GM18858 (cell line): ENCODE data around the gene TRIM10.
"Not testable (repeated sequence)": the region's sequence is repeated elsewhere in the genome, so short reads cannot be mapped to it uniquely, and the experiment has no call there.

Source experiments
- ATAC-seq: cut with Tn5 transposase; IDR thresholded peaks from one replicate; pipeline ENCODE4 v1.9.1; 2021; ENCODE audit not compliant: unreplicated experiment

TRIM10 gene

DNA sequence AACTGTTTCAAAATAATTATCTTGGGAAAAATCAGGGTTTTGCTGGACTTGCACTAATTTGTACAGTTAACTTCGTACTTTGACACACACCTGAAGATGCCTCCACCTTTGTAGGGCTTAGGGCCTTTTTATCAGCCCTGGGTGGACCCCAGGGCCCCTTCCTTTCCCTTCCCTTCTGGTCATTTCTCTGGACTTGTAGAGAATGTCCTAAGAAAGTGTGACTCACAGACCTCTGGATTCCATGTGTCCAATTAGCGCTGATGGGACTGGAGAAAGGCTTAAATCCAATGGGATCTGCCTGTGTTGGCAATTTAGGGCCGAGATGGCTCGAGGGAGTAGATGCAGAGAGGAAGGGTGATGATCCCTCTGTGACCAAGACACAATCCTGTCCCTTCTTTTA lies 11.7 kb upstream of the TRIM10 start:
- ATAC-seq, result no peak

DNA sequence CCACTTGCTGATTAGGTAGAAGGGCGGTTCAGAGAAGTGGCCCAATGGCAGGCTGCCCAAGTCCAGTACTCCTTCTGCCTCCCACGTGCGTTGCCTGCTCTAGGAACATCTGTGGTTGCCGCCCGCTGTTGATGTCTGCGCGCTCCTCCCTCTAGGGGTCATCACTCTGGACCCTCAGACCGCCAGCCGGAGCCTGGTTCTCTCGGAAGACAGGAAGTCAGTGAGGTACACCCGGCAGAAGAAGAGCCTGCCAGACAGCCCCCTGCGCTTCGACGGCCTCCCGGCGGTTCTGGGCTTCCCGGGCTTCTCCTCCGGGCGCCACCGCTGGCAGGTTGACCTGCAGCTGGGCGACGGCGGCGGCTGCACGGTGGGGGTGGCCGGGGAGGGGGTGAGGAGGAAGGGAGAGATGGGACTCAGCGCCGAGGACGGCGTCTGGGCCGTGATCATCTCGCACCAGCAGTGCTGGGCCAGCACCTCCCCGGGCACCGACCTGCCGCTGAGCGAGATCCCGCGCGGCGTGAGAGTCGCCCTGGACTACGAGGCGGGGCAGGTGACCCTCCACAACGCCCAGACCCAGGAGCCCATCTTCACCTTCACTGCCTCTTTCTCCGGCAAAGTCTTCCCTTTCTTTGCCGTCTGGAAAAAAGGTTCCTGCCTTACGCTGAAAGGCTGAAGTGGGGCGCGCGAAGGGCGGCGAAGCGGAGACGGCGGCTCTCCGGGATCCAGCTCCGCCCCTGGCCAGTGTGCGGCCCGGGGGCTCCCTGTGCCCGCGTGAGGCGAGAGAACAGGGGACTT lies 10.9 kb upstream of the TRIM10 start:
- ATAC-seq, result no peak

DNA sequence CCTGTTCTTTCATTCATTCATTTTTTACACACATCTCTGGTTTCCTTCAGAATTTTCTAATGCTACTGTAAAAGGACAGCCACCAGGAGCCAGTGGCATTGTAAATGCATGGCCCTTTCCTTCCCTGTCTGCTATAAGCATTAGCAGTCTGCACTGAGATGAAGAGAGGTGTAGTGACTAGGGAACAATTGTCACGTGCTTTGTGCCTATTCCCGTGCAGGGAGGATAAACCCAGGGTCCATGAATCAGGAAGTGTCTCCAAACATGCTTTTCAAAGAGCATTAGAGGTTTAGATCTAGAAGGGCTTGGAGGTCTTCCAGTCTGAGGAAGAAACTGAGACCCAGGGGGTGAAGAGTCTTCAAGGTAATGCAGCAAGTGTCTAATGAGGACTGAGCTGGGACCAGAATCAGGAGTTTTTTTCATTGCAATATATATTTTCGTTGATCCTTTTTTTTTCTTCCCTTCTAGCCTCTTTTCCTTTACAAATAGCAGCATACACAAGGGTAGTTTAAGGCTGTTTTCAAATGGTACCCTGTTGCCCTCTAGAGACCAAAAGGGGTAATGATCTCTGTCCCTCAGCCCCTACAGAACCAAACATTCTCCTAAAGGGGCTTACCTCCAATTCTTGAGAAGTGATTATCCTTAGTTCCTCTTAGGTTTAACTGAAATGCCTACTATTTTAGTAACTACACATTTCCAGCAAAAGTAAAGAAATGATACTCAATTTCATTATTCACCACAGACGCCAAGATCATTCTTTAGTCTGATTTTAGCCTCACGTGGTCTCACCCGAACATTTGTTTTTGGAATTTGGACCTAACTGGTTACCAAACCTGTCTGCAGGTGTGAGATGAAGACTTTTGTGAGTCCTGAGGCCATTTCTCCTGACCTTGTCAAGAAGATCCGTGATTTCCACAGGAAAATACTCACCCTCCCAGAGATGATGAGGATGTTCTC lies 8.9 kb upstream of the TRIM10 start:
- ATAC-seq, result no peak

DNA sequence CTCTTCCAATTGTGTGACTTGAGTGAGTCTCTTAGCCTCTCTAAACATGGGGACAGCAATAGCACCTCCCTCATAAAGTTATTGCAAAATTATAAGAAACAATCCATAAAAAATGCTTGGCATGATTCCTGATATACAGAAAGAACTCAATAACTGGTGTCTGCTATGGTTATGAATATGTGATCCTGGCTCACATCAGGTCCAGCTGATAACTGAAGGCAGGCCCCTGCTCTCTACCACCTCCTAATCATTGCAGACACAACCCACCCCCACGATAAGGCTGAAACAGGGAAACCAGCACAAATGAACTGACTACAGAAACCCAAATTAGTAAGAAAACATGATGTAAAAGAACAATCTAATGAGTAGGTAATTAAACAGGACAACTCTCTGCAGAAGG lies 7.7 kb upstream of the TRIM10 start:
- no peak for ATAC-seq

DNA sequence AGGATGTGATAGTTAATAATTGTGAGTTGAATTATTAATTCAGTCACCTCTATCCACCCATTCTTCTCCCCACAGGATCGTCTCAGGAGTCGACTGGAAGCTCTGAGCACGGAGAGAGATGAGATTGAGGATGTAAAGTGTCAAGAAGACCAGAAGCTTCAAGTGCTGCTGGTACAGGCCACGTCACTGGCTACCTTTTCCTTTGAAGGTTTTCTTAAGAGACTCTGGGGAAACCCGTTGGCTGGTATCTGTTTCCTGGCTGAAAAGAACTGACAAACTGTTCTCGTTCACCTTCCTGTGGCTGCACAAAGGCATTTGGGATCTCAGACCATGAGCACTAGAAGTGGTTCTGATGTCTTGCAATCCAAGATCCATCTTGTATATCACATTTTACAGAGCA lies 6.1 kb upstream of the TRIM10 start:
- ATAC-seq, result no peak

DNA sequence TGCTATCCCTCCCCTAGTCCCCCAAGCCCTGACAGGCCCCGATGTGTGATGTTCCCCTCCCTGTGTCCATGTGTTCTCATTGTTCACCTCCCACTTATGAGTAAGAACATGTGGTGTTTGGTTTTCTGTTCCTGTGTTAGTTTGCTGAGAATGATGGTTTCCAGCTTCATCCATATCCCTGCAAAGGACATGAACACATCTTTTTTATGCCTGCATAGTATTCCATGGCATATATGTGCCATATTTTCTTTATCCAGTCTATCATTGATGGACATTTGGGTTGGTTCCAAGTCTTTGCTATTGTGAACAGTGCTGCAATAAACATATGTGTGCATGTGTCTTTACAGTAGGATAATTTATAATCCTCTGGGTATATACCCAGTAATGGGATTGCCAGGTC lies 4.2 kb upstream of the TRIM10 start:
- not testable (repeated sequence) for ATAC-seq

DNA sequence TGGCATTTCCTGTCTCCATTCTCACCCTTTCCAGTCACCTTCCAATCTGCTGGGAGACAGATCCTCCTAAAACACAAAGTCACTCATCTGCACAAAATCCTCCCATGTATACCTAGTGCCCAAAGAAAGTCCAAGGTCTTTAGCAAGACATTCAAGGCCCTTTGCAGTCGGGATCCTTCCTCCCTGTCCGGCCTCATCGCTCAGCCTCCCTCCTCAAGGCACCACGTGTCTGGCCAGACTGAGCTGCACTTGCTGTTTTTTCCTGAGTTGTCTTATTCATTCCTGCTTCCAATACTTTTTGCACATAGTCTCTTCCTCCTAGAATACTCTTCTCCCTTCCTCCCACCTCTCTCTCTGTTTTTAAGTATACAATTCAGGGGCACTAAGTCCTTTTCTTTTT lies 3.7 kb upstream of the TRIM10 start:
- ATAC-seq, result no peak

DNA sequence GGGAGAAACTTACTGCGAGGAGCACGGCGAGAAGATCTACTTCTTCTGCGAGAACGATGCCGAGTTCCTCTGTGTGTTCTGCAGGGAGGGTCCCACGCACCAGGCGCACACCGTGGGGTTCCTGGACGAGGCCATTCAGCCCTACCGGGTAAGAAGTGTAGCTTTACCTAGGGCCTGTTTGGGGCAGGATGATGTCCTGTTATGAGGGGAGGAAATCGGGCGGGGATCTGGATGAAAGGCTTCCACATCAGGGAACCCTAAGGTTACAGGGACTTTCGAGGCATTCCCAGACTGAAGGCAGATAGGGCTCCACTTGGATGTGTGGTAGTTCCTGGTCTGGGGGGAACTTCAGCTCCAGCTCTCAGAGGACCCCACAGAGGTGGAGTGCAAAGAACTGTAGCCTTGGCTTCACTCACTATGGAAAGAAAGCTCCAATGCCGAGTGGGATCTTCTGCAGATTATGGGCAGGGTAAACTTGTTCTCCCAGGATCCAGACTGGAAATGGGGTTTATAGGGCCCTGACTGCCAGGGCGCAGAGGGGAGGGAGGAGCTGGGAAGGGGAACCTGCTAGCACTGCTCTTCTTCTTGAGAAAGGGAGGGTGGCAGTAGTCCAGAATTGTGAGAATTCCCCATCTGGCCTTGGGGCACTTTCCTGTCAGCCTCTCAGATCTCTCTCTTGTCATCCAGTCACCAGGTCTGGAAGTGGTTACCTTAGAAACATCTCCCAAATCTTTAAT lies 3.1 kb upstream of the TRIM10 start:
- no peak for ATAC-seq

DNA sequence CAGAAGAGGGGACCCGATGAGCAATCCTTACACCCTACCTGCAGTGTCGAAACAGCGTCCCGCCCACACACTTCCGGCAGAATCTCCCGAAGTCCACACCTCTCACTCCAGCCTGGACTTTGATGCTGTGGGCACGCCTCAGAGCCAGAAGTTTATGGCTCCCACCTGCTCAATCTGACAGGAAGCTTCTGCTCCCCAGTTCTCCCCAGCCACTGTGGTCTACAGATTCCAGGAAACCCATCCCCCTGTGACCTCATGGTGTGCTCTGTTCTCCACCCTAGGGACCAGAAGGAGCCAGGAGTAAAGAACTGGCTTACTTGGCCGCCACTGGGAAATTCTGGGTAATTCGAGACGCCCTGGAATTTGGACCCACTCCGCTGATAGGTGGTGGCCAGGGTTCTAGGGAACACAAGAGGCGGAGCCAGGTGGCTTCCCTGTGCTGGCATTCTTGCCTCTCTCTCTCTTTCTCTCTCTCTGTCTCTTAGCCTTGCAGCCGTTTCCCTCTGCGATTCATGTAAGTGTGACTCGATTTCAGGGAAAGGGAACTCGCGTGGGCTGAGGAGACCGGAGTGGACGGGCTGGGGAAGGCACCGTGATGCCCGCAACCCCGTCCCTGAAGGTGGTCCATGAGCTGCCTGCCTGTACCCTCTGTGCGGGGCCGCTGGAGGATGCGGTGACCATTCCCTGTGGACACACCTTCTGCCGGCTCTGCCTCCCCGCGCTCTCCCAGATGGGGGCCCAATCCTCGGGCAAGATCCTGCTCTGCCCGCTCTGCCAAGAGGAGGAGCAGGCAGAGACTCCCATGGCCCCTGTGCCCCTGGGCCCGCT lies 2.3 kb upstream of the TRIM10 start, which contains the start of gene TRIM15:
Gene TRIM15, plus strand, starts transcription at position 457 of the 828 bp plus-strand sequence. Its CDS starts 139 bp downstream, at position 596.
- no peak for ATAC-seq

DNA sequence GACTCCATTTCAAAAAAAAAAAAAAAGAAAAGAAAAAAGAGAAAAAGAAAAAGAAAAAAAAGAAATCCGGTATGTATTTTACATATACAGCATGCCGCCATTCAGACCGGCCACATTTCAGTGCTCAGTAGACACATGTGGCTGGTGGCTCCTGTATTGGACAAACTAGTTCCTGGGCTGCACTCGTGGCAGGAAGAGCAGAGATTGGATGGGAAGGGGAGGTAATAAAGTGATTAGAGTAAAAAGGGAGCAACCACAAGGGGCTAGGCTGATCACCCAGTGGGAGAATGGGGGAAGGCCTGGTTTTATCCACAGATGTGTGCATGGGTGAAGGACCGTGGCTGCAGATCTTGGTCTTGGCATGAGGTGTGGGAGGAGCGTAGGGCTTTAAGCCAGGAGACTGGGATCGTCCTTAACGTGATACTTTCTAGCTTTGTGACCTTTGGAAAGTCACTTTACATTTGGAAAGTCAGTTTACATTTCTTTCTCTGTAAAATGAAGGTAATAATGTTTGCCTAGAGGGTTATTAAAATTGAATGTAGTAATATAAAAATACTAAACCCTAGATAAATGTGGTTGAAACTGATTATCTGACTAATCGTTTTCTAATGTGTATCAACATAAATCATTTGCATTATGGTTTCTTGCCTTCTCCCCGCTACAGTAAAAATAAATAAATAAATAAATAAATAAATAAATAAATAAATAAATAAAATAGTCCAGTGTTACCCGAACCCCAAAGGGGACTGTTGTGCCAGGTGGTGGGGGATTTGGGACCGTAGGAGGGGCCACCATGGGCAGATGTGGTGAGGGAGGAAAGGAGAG lies 1.5 kb upstream of the TRIM10 start:
- no peak for ATAC-seq

DNA sequence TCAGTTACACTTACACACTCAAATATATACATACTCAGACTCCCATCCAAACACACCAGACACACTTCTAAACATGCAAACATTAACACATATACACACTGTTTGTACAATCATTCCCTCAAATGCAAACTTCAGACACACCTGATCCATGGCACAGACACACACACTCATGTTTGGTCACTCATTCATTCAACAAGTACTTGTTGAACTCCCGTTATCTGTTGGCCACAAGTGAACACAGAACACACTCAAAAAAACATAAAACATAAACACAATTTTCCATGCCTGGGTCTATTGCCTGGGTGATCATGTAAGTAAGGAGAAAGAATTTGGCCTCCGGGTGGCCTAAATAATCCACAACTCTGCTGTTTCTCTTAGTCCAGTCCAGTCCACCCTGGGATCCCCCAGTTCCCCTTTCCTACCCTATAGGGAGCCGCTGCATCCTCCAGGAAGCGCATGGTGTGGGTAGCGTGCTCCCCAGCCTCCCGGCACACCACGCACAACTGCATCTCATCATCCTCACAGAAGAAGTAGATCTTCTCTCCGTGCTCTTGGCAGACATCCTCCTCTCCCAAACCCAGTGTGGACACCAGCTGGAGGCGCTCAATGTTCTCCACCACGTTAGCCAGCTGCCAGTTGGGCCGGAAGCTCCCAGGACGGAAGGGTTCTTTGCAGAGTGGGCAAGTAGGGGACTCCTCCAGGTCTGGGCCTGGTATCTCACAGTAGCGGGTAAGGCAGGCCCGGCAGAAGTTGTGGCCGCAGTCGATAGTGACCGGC lies 815 bp downstream of the TRIM10 start:
- no peak for ATAC-seq

DNA sequence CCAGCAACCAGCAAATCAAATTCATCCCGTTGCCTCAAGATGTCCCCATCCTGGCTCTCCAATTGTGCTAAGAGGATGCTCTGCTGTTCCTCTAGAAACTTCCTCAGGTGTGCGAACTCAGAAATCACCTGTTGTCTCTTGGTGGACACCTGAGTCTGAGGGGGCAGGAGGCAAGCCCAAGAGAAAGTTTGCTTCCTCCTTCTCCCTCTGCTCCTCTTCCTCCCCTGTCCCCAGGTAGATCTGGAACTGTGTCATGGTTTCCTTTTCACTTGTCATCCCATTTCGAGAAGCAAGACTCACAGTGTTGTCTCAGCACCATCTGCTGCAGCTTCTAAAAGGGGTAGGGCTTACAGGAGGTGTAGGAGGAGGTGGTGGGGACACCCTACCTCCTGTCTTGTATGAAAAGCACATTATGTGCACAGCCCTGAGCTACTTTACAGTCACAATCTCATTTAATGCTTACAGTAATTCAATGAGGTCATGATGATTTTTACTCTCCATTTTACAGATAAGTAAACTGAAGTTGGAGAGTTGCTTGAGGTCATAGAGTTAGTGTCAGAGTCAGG lies 2.5 kb downstream of the TRIM10 start:
- no peak for ATAC-seq

DNA sequence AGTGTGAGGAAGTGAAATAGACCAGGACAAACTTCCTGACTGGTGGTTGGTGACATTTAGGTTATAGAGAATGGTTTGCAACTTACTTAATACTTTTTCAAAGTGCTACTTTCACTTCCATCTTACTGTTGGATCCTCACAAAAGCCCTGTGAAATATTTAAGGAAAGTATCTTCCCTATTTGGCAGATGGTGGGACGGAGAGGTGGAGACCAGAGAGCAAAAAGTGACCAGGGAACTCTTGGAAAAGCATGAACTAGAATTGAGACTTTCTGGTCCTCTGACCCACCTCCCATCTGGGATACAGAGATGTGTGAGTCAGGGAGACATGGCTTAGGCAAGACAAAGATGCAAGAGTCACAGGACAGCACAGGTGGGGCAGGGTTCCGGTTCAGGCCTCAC lies 3.0 kb downstream of the TRIM10 start:
- ATAC-seq, result no peak

DNA sequence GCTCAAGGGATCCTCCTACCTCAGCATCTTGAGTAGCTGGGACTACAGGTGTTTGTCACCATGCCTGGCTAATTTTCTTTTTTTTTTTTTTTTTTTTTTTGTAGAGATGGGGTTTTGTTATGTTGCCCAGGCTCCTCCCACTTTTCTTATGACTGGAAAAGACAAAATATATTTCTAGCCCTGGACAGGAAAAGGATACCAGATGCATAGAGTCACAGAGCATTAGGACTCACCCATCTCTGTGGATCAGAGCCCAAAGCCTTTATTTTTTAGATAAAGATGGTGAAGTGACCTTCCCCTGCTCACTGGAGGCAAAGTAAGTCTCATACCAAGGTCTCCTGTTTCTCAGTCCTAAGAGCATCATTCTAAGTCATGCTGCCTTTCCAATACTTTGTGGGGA lies 3.4 kb downstream of the TRIM10 start:
- ATAC-seq, result no peak

DNA sequence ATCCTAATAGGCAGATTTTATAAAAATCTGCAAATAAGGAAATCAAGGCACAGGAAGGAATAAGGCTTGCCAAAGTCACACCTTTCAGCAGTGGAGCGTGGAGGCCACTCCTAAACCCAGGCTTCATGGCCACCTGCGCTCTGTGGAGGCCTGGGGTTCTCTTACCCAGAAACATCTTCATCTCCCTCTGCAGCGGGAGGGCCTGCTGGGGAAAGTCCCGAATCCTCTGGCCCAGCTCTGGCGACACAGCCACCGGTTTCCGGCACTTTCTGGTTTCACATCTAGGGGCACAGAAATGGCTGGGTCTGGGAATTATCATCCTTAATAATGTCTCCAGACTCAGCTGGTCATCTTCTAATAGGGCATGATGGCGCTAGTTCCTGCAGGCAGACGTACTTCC lies 4.2 kb downstream of the TRIM10 start:
- ATAC-seq, result no peak

DNA sequence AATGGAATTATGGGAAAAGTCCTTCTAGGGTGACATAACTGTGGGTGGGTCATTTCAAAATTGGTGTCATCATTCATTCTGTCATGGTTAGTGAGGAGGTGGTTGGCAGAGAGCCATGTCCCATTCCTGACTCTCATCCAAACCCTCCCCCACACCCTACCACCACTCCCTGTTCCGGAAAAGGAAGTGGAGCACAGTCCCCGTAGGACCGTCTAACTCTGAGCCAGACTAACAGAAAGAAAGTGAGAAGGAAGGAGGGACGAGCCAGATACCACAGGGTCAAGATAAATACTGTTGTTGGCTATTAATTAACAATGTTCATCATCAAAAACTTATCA lies 4.8 kb downstream of the TRIM10 start:
- ATAC-seq, result no peak

DNA sequence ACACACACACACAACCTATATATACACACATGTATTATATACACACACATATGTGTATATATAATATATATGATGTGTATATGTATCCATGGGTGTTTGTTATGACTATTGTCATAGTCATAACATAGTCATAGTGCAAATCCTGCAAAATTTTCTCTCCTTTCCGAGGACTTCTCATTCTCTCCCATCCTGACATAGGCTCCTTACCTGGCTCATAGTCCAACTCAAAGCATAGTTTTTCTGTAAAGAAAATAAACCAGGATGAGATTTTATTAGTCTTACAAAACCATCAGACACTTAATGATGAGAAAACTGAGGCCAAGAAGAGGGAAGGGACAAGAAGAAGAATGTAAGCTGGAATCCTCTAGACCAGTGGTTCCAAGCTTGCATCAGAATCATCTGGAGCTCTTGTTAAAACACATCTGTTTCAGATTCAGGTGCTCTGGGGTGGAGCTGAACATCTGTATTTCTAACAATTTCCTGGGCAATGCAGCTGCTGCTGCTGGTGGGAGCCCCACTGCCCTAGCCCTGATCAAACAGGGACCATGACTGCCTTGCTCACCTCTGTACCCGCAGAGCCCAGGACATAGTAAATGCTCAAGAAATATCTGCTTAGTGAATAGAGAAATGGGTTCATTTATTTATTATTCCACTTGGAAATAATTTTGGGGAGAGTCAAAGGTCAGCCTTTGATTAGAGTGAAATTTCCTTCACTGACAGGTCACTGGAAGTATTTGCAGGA lies 5.3 kb downstream of the TRIM10 start:
- ATAC-seq, result no peak
